Measurements from ENCODE around the gene CEND1.

The CEND1 gene

DNA sequence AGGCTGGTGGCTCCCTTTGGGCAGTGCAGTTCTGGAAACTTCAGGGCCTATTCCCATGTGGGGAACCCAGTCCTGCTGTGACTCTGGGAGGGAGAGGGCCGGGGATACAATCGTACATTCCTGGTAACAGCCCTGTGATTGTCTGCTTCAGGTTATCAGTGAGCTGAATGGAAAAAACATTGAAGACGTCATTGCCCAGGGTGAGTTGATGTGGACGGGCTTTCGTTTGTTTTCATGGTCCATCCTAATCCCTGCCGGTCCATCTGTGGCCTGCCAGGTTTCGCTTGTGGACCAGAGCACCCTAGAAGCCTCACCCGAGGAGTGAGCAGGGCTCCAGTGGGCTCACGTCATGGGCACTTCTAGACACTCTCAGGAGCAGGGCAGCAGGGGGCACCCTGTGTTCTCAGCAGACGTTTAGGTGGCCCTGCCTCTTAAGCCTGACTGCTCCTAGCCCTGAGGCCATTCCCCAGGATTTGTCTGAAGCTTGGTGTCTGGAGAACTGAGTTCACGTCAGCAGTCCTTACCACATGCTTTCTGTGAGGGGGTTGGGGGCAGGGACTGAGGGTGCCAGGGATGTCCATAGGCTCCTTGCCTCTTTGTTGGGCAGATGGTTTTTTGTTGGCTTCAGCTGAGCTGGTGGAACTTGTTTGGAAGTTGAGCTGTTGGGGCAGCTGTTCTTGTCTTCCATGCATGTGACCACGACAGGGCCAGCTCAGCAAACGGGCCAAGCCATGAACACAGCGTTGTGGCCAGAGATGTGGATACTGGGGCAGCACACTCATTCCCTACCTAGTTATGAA, 21.8 kb upstream of the CEND1 start:
- no peak for DNase-seq

DNA sequence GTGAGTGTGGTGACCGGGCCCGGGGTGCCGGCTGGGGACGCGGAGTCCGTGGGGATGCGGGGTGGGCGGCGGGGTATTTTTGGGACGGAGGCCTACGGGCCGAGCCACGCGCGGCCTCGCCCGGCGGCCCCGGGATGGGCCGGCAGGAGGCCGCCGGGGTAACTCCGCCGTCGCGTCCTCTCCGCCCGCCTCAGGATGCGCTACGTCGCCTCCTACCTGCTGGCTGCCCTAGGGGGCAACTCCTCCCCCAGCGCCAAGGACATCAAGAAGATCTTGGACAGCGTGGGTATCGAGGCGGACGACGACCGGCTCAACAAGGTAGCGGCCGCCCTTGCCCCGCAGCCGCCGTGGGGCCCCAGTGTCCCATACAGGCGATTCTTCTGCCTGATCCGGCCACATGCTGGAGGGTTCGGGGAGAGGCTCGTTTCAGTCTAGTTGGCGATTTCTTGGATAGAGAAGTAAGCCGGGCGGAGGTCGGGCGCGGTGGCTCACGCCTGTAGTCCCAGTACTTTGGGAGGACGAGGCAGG, 20.2 kb upstream of the CEND1 start:
- DNase-seq, result no peak

DNA sequence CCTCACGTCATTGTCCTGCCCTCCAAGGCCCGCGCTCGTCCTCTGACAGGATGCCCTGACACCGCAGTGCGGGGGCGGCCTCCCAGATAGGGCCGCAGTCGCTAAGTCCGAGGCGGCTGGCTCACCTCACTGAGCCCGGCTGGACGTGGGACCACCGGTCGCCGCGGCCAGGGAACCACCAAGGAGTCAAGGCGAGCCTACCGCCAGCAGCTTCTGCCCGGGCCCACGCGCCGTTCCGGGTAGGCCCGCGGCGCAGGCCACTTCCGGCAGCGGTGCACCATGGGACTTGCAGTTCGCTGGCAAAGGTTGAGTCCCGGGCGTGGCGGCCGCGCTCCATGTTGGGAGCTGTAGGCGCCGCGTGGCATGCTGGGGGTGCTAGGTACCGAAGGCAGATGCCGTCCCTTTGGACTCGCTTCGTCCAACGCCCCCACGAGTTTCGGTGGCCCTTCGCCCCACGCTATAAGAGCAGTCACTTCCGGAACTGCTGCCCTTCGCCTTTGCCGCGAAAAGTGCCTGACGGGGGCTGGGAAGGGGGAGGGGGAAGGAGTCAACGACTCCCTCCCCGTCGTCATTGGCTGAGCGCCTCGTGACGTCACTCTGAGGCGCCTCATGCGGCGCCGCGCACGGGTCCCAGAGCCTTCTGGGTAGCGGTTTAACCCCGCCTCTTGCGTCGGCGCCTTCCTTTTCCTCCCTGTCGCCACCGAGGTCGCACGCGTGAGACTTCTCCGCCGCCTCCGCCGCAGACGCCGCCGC, 19.6 kb upstream of the CEND1 start, which contains the start of gene RPLP2:
Gene RPLP2 (plus strand): TSS at position 681 of the 753 bp plus-strand sequence. CDS start 268 bp downstream, outside the sequence.
- DNase-seq, result peak; percentile 98

DNA sequence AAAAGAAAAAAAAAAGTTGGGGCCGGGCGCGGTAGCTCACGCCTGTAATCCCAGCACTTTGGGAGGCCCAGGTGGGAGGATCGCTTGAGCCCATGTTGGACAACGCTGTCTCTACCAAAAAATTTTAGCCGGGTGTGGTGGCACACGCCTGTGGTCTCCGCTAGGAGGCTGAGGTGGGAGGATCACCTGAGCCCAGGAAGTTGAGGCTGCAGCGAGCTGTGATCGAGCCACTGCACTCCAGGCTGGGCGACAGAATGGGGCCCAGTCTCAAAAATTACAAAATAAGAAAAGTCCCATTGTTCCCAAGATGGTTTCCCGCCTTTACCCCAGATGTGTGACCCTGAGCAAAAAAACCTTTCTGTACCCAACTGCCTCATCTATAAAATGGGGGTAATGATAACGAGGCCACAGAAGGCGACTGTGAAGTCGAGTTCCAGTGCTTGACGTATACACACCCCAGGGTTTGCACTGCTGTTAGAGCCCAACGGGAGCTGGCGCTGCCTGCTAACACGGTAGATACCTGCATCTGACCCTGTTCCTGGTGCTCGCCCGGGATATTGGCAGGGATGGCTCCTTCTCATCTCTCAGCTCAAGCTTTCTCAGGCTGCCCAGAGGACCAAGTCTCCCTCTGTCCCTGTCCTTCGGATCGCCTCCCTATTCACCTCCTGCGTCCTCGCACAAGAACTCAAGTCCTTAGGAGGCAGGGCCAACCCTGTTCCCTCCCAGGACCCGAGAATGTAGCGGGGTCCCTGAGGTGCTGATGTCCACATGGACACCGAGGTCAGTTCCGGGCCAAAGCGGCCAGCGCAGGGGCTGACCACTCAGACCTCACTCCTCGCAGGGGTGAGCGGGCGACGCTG, 18.8 kb upstream of the CEND1 start:
- DNase-seq, result peak; percentile 59

DNA sequence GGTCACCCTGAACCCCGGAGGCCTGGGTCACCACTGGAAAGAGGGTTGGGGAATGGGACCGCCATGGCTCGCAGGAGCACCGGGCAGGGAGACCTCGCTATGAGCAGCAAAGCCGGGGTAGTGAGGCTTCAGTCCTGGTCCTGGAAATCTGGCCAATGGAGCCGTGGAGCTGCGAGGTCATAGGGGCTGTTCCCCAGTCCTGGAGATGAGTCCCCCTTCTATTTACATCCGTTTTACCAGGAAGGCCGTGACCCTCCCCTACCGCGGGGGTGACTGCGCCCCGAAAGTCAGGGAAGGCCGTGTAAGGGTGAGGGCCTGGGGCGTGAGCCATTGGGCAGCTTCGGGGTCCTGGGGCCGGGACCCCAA, 14.7 kb upstream of the CEND1 start:
- DNase-seq, result no peak

DNA sequence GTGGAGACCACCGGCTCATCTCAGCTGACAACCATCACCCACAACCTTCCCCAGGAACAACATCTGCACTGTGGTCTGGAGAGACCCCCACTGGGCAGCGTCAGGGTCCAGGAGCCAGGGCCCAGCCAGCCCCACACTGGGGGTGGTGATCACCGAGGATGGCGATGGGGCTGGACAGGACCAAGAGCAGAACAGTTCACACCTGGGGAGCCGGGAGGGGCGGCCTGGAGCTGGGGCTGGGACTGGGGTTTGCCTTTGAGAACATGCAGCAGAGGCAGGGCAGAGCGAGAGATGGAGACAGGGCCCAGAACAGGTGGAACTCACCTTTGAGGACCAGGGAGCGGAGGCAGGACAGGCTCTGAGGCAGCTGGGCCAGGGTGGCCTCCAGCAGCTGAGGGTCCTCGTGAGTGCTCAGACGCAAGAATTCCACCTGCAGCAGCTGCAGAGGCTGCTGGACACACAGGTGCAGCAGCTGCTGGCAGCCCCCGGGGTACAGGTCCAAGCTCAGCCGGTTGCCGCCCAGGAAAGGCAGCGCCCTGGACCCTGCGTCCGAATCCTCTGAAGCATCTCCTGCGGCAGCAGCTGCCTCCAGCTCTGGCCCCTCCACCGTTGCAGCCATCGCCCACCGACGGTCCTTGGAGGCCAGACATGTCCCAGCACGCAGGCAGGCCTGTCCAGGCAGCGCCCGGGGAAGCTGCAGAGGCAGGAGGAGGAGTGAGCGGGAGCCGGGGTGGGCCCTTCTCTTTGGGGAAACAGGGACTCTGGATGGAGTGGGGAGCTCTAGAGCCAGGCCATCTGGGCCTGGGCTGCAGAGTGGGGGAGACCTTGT, 14.1 kb upstream of the CEND1 start:
- DNase-seq, result no peak

DNA sequence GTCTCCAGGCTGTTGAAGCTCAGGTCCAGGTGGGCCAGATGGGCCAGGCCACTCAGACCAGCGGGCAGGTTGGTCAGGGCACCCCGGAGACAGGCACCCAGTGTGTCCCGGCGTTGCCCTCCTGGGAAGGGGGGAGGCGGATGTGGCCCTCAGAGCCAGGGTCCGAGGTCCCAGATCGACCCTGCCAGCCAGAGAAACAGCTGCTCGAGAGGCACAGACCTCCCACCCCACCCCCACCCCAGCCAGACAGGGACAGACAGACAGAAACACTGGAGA, 13.5 kb upstream of the CEND1 start:
- DNase-seq, result no peak

DNA sequence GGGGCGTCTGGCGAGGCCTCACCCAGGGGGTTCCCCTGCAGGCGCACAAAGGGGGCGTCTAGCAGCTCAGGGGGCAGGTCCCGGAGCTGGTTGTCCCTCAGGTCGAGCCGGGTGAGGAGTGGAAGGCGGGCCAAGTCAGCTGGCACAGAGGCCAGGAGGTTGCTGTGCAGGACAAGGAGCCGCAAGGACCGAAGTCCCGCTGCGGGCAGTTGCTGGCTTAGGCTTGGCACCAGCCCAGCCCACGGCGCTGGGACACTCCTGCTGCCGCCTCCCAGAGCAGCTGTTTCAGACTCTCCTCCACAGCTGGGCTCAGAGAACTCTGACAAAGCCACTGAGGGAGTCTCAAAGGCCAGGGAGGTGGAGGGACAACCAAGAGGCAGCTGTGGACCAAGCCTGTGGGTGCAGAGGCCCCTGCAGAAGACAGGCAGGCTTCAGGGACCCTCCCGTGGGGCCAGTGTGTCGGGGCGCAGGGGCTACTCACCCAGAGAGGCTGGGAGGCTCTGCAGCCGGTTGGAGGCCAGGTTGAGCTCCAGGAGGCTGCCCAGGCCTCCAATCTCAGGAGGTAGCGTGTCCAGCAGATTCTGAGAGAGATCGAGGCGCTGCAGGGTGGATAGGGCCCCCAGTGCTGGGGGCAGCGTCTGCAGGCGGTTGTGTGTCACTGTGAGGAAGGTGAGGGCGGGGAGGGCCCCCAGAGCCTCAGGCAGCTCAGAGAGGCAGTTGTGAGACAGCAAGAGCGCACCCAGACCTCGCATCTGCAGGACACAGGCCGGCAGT, 13.0 kb upstream of the CEND1 start:
- DNase-seq, result no peak

DNA sequence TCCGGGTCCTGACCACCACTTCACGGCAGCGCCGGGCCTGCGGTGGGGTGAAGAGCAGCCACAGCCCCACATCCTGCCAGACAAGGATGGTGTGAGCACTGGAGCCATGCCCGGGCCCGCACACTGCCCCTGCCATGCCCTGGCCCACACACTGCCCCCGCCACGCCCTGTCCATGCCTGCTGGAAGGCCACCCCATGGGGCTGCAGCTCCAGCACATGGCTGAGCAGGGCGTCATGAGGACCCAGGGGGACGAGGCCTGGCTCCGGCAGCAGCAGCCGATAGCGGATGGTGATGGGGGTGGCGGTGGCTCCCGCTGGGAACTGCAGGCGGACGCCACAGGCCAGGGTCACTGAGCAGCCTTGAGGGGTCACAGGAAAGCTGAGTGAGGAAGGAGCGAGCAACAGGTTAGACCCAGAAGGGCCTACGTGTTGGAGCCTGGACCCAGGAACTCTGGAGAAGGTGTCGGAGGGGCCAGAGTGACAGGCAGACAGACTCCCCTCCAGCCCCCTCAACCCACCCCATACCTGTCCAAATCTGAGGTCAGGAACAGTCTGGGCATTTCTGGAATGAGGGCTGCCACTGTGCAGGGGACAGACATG, 12.2 kb upstream of the CEND1 start:
- no peak for DNase-seq

DNA sequence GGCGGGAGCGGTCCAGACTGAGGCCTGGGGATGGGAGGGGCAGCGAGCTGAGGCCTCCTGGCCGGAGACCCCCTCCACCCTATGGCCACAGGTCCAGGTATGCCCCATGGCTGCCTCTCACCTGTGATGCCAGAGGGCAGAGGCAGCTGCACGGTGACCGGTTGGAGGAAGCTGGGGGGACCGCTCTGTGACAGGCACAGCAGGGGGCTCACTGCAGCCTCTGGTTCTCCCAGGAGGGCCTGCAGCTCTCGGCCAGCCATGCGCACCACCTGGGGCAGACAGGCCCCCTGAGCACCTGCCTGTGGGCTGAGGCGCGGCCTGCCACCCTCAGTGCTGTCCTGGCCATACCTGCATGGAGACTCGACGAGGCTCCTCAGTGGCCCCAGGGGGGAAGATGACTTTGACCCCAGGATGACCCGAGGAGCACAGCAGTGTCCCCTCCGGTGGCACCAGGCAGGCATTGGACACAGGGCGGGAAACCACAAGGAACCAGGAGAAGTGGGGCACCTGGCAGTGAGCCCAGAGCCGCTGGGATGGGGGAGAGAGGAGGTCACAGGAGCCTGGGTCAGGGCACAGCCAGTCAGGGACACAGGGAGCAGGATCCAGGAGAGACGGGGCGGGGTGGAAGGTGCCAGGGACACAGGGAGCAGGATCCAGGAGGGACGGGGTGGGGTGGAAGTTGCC, 11.3 kb upstream of the CEND1 start:
- no peak for DNase-seq

DNA sequence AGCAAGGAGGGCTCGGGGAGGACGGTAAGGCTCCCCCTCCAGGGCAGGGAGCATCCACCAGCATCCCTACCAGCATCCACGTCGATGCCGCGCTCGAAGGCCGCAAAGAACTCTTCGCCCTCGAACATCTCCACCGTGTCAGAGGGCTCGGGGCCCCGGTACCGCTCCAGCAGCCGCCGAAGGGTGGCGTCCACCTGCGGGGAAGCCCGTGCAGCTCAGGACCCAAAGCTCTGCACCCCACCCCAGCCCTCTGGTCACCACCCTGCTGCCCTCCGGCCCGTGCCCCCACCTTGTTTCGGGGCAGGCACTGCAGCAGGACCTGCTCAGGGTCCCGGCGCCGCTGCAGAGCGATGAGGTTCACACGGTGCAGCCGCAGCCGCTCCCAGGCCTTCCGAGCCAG, 10.6 kb upstream of the CEND1 start:
- DNase-seq, result no peak

DNA sequence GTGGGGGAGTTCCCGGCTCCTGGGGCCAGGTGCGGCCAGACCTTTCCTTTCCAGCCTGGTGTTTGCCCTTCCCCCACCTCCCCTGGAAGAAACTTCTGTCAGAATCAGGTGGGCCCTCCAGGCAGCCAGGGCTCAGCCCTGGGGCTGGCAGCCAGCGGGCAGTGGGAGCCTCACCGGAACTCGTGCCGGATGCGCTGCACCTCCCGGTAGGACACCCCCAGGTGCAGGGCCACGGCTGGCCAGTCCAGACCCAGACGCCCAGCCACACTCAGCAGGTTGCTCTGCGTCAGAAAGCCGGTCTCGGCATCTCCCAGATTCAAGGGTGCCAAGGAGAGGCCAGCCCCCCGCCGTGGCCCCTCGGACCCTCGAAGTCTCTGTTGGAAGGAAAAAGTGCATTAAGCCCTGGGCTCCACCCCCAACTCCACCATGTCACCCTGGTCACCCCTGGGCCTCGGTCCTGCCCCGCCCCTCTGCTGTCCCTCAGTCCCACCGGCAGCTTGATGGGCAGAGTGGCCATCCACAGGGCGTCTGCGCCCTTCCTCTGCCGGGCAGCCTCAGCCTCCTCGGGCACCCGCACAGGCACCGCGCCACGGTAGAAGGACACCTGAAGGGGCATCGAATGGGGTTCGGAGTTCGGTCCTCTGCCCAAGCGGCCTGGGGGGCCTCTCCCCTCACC, 9.9 kb upstream of the CEND1 start:
- DNase-seq, result no peak

DNA sequence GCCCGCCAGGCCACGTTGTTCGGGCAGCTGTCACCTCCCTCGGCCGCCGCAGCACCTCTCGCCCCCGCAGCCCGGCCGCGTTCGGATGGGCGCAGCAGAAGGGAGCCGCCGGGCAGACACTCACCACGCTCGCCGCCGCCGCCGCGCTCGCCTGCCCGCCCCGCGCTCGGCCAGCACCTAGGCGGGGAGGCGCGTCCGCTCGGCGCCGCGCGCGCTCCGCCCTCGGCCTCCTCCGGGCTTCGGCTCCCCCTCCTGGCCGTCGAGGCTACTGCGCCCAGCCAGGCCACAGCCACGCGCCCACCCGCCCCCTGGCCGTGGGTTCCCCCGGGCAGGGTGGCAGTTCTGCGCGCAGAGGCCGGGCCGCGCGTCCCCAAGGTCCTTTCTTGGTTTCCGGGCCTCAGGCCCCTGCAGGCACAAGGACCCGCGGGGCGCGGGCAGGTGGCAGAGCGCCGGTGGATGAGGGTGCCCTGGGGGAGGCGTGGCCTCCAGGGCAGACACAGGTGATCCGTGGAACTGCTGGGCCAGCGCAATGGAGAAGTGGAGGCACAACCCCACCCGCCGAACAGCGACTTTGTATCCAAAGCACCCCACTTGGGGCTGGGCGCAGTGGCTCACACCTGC, 8.3 kb upstream of the CEND1 start, which contains the start of gene SLC25A22:
Gene SLC25A22 (minus strand): TSS at position 189 of the 621 bp plus-strand sequence. CDS start 3,275 bp downstream, outside the sequence.
- peak; percentile 91 for DNase-seq

DNA sequence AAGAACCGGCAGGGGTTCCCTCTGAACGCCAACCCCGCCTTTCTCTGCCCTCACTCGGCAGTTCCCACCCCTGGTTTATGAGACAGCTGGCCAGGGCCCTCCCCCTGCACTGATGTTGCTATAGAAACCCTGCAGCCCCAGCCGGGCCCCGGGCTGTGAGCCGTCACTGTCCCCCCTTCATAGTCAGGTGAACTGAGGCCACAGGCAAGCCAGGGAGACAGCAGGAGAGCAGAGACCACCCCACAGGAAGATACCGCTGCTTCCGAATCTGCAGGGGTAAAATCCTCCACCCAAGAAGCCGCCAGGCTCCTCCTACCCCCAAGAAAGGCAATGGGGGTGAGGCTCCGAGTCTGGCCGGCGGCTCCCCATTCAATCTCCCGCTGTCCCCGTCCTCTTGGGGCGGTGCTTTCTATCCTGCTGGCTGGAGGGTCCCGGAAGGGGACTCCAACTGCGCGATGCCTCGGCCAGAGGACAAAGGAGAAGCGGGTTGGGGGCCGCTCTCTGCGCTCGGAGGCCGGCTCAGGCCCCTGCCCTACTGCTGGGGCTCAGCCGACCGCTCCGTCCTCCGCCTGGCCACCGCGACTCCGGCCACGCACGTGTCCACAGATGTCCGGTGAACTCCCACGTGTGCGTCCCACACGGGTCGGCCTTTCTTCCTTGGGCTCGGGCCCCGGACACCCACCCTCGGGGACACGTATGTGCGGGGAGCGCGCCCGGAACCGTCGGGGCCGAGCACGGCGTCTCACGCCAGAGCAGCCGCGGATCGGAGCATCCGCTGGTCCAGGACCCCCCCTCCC, 7.6 kb upstream of the CEND1 start:
- DNase-seq, result peak; percentile 86

DNA sequence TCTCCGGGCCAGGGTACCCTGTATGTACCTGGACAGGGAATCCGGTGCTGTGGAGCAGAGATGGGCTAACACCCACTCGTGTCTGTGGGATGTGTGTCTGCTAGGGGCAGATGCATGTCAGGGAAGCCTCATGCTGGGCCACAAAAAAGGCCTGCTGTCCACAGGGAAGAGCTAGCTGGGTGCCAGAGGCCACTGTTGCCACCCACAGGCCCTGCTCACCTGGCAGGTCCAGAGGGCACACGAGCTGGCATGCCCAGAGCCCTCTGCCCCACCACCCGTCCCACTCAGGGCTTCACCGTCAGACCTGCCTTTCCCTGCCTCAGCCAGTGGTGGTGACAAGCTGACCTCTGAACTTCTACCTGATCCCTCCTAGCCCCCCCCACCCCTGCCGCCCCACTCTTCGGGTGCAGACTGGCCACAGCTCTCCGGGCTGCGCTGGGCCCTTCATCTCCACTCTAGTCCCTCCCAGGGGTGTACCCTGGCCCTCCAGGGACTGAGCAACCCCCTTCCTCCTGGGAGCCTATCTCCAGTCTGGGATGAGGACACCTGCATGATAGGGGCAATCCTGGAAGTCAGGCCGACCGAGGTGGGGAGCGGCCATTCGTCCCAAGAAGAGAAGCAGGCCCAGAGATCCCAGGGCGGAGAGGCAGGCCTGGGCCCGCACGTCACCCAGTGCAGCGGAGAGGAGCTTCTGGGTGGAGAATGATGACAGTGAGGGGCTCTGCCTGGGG, 6.8 kb upstream of the CEND1 start:
- no peak for DNase-seq

DNA sequence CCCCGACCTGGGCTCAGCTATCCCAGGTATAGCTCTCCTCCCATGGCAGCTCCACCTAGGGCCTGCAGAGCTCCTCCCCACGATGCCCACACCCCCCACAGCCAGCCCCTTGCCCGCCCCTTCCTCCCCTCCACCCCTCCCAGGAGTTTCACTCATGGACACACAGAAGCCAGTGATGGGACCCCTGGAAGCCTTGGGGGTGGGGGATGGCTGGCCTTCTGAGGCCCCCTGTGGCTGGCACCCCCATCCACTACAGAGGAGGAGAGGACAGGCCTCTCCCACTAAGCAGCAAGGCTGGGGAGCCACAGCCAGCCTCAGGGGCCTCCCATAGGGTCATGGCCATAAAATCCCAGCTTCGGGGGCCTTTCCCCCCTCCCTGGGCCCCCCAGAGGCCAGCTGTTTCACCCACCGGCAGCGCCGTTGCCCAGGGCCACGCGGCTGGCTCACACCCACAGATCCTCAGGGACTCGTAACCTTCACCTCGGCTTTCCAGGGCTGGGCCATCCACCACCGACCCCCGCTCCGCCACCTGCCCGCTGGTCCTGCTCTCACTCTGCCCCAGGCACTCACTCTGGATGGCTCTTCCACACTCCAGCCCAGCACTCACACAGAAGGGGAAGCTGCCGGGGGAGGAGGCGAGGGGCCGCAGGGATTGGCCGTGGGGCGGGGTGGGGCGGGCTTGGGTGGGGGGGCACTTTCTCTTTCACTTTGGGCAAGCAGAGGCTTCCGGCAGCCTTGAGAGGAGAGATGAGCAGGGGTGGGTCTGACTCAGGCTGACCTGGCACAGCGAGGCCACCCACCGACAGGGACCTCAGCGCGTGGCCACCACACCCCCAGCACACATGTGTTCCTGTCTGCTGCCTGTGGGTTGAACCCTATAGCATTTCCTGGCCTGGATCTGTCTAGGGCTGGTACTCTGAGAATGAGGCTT, 6.0 kb upstream of the CEND1 start:
- peak; percentile 92 for DNase-seq
